HCT116 (cell line): ENCODE data around the gene NYAP1. TPM values are rescaled to one million over a fixed set of nuclear protein-coding genes. Genes with fewer than 3 reads are reported as not detected.

ENCODE experiments used
- ATAC-seq: fragments of 200-7000 bp; cut with Tn5 transposase; 2 replicates; pipeline ENCODE4 v1.9.1; 2020; ENCODE audit warnings: mild to moderate bottlenecking, moderate library complexity
- BruUV-seq: library from RNA; stranded (reverse); fragments of 400-500 nt; replicated peaks from 2 replicates; lab custom pipeline; 2021; lab: Mats Ljungman, UMichigan
- CTCF ChIA-PET: fragments of 300-600 bp; sonication (Branson Sonifier 250); formaldehyde crosslinking; loops from one replicate; lab custom pipeline; 2021; ENCODE audit warnings: antibody characterized with exemption; lab: Charles Lee
- POLR2A ChIA-PET: fragments of 300-600, 350-600 bp; sonication (Branson Sonifier 250); formaldehyde crosslinking; loops from one replicate; lab custom pipeline; 2021; ENCODE audit warnings: antibody characterized with exemption; lab: Charles Lee
- RAD21 ChIA-PET, 2 experiments: fragments of 300-600 bp; sonication (Branson Sonifier 250); formaldehyde crosslinking; loops; one replicate each; lab custom pipeline; 2023; ENCODE audit warnings: low total read pairs in 2 of 2; ENCODE audit not compliant: uncharacterized antibody in 2 of 2, unreplicated experiment in 2 of 2, low non-redundant PET in 1 of 2; lab: Charles Lee
- DNase-seq: peaks from one replicate; pipeline ENCODE4 v3.0.0-alpha.2; 2010; ENCODE audit warnings: low read depth, low spot score
- H2AFZ ChIP-seq: fragments of 200-600 bp; shearing (Covaris generic), sonication (generic); 2 replicates; pipeline ENCODE4 v1.6.1; 2017; ENCODE audit warnings: low read depth, mixed run types, mixed read lengths, antibody characterized with exemption, low read length; ENCODE audit not compliant: poor library complexity, severe bottlenecking
- H3K27ac ChIP-seq: 2 replicates; pipeline ENCODE4 v1.5.1; 2012; ENCODE audit warnings: low read depth, low read length
- H3K27me3 ChIP-seq: fragments of 200-600 bp; sonication (generic); 2 replicates; pipeline ENCODE4 v1.6.1; 2016; ENCODE audit warnings: mixed run types, low read length, mixed read lengths; ENCODE audit not compliant: insufficient read depth
- H3K36me3 ChIP-seq, 2 experiments: fragments of 200-500 bp in 1 of 2; fragments of 200-600 bp in 1 of 2; sonication (Bioruptor generic) in 1 of 2; sonication (generic) in 1 of 2; 2 replicates each; pipeline versions ENCODE4 v1.5.1 to v1.6.1; 2014 to 2016; ENCODE audit warnings: low read length in 2 of 2, inconsistent platforms in 1 of 2, mixed read lengths in 1 of 2, mixed run types in 1 of 2; ENCODE audit not compliant: insufficient read depth in 2 of 2, control insufficient read depth in 1 of 2
- H3K4me1 ChIP-seq, 2 experiments: fragments of 200-600 bp in 1 of 2; sonication (generic) in 1 of 2; 2 replicates each; pipeline versions ENCODE4 v1.5.1 to v1.6.1; 2012 to 2017; ENCODE audit warnings: low read length in 2 of 2, inconsistent platforms in 1 of 2, mild to moderate bottlenecking in 1 of 2, mixed read lengths in 1 of 2, mixed run types in 1 of 2, moderate library complexity in 1 of 2; ENCODE audit not compliant: insufficient read depth in 2 of 2, control insufficient read depth in 1 of 2
- H3K4me2 ChIP-seq: fragments of 200-600 bp; sonication (generic); 2 replicates; pipeline ENCODE4 v1.6.1; 2017; ENCODE audit warnings: mixed run types, low read length, mixed read lengths
- H3K4me3 ChIP-seq, 2 experiments: fragments of 200-600 bp in 1 of 2; sonication (generic) in 1 of 2; replicated peaks in 1 of 2; 2 replicates each; pipeline ENCODE4 v1.5.1; 2011 to 2016; ENCODE audit warnings: low read length in 2 of 2, control low read depth in 1 of 2, low read depth in 1 of 2, mild to moderate bottlenecking in 1 of 2, mixed read lengths in 1 of 2, mixed run types in 1 of 2
- H3K79me2 ChIP-seq: fragments of 200-600 bp; sonication (generic); 2 replicates; pipeline ENCODE4 v1.6.1; 2017; ENCODE audit warnings: mild to moderate bottlenecking, mixed run types, low read length, moderate library complexity, mixed read lengths; ENCODE audit not compliant: insufficient read depth
- H3K9ac ChIP-seq: fragments of 200-600 bp; sonication (generic); 2 replicates; pipeline ENCODE4 v1.6.1; 2016; ENCODE audit warnings: low read length, mixed read lengths
- H3K9me2 ChIP-seq: fragments of 200-600 bp; sonication (generic), shearing (Covaris generic); 2 replicates; pipeline ENCODE4 v1.6.1; 2017; ENCODE audit warnings: mixed run types, mild to moderate bottlenecking, moderate library complexity; ENCODE audit not compliant: insufficient read depth
- H3K9me3 ChIP-seq, 2 experiments: fragments of 200-500 bp in 1 of 2; fragments of 200-600 bp in 1 of 2; sonication (Bioruptor generic) in 1 of 2; sonication (generic) in 1 of 2; 2 replicates each; pipeline ENCODE4 v1.6.1; 2014 to 2017; ENCODE audit warnings: low read length in 2 of 2, mixed read lengths in 2 of 2, inconsistent platforms in 1 of 2, low read depth in 1 of 2, mild to moderate bottlenecking in 1 of 2, mixed run types in 1 of 2, moderate library complexity in 1 of 2; ENCODE audit not compliant: control insufficient read depth in 1 of 2, insufficient read depth in 1 of 2
- H4K20me1 ChIP-seq: fragments of 200-600 bp; sonication (generic), shearing (Covaris generic); 2 replicates; pipeline ENCODE4 v1.6.1; 2017; ENCODE audit warnings: mixed run types, mild to moderate bottlenecking, moderate library complexity; ENCODE audit not compliant: insufficient read depth
- ATF3 ChIP-seq: IDR thresholded peaks from 2 replicates; pipeline ENCODE4 v1.6.1; 2012
- CBX3 ChIP-seq: IDR thresholded peaks from 2 replicates; pipeline ENCODE4 v1.6.1; 2012; ENCODE audit warnings: low read depth
- CEBPB ChIP-seq: IDR thresholded peaks from 2 replicates; pipeline ENCODE4 v1.6.1; 2012; ENCODE audit warnings: low read depth
- EGR1 ChIP-seq: IDR thresholded peaks from 2 replicates; pipeline ENCODE4 v1.6.1; 2012; ENCODE audit warnings: low read depth
- ELF1 ChIP-seq: IDR thresholded peaks from 2 replicates; pipeline ENCODE4 v1.6.1; 2012; ENCODE audit warnings: low read depth, borderline replicate concordance
- EZH2 ChIP-seq: fragments of 200-600 bp; sonication (generic); IDR thresholded peaks from 2 replicates; pipeline ENCODE4 v1.6.1; 2017; ENCODE audit warnings: antibody characterized with exemption, mixed run types
- EZH2phosphoT487 ChIP-seq: fragments of 200-600 bp; IDR thresholded peaks from 2 replicates; pipeline ENCODE4 v1.6.1; 2018; ENCODE audit warnings: antibody characterized with exemption, borderline replicate concordance
- FOSL1 ChIP-seq: IDR thresholded peaks from 2 replicates; pipeline ENCODE4 v1.6.1; 2012; ENCODE audit warnings: low read depth
- JUND ChIP-seq: IDR thresholded peaks from 2 replicates; pipeline ENCODE4 v1.6.1; 2012
- MAX ChIP-seq: IDR thresholded peaks from 2 replicates; pipeline ENCODE4 v1.6.1; 2012
- RAD21 ChIP-seq: IDR thresholded peaks from 2 replicates; pipeline ENCODE4 v1.6.1; 2012; ENCODE audit warnings: low read depth, mild to moderate bottlenecking
- REST ChIP-seq: IDR thresholded peaks from 2 replicates; pipeline ENCODE4 v1.6.1; 2012; ENCODE audit warnings: low read depth
- SP1 ChIP-seq: IDR thresholded peaks from 2 replicates; pipeline ENCODE4 v1.6.1; 2012; ENCODE audit warnings: low read depth
- SRF ChIP-seq: IDR thresholded peaks from 2 replicates; pipeline ENCODE4 v1.6.1; 2012; ENCODE audit warnings: low read depth
- YY1 ChIP-seq: IDR thresholded peaks from 2 replicates; pipeline ENCODE4 v1.6.1; 2011; ENCODE audit warnings: low read length, low read depth, moderate library complexity, mild to moderate bottlenecking; ENCODE audit not compliant: insufficient replicate concordance; ENCODE audit errors: extremely low read depth
- ZBTB33 ChIP-seq: IDR thresholded peaks from 2 replicates; pipeline ENCODE4 v1.6.1; 2011; ENCODE audit warnings: mild to moderate bottlenecking, low read length, moderate library complexity; ENCODE audit not compliant: insufficient replicate concordance; ENCODE audit errors: extremely low read depth
- ZNF274 ChIP-seq: fragments of 200-500 bp; sonication (Bioruptor generic); IDR thresholded peaks from 2 replicates; pipeline ENCODE4 v1.6.1; 2014; ENCODE audit warnings: mild to moderate bottlenecking, low read depth, low read length, inconsistent platforms
- intact Hi-C: fragments of 100-400 bp; cut with micrococcal nuclease; formaldehyde crosslinking; loops from 2 replicates; pipeline ENCODE4 v1.10.0; 2022
- total RNA-seq: library from RNA; stranded (reverse); gene quantifications from one replicate; pipeline ENCODE4 v1.2.1, GENCODE V29; 2021; ENCODE audit not compliant: unreplicated experiment

NYAP1 gene
- total RNA-seq, 1 experiment from 2014 or later = 6.7 TPM

GRCh38 chr7:100489121-100489520 lies 5.4 kb downstream of the NYAP1 start:
- TF ChIP-seq REST = no peak
- TF ChIP-seq JUND = no peak
- no peak for TF ChIP-seq ZNF274
- no peak for TF ChIP-seq FOSL1
- no peak for TF ChIP-seq EZH2
- no peak for TF ChIP-seq ATF3
- no peak for TF ChIP-seq SRF
- TF ChIP-seq CEBPB = no peak
- no peak for TF ChIP-seq ELF1
- no peak for TF ChIP-seq CBX3
- TF ChIP-seq ZBTB33 = no peak
- TF ChIP-seq EZH2phosphoT487 = no peak
- TF ChIP-seq YY1 = no peak
- TF ChIP-seq RAD21 = no peak
- TF ChIP-seq MAX = no peak
- no peak for TF ChIP-seq SP1
- no peak for TF ChIP-seq EGR1
- TF ChIP-seq, all 23 proteins: peak for 0
- H3K79me2 ChIP-seq = no peaks in the 10 kb centered on the region
- no peak for ATAC-seq
- ChIA-PET POLR2A (no interaction called here), CTCF (no interaction called here), RAD21 (no interaction called here)
- no peaks in the 10 kb centered on the region for H4K20me1 ChIP-seq
- H3K4me3 ChIP-seq = no peak overlapping the region
- intact Hi-C loops = no loop called here
- no TSS peak for BruUV-seq
- no peak overlapping the region for H3K27ac ChIP-seq
- DNase-seq = no peak
- peaks cover 9 to 36% of the 10 kb centered on the region in 2 experiments for H3K4me1 ChIP-seq
- H3K27me3 ChIP-seq = no peaks in the 10 kb centered on the region
- H2AFZ ChIP-seq = no peak overlapping the region
- no peaks in the 10 kb centered on the region for H3K9me3 ChIP-seq
- no peaks in the 10 kb centered on the region for H3K36me3 ChIP-seq
- H3K4me2 ChIP-seq = no peak overlapping the region
- H3K9me2 ChIP-seq = no peaks in the 10 kb centered on the region
- H3K9ac ChIP-seq = no peak overlapping the region
